Panc1 (cell line): ENCODE results near the gene FSHR. TPM values are rescaled to one million over a fixed set of nuclear protein-coding genes. Genes with fewer than 3 reads are reported as not detected.

Experiments used
- ATAC-seq: fragments of 200-7000 bp; cut with Tn5 transposase; 2 replicates; pipeline ENCODE4 v1.9.1; 2020; ENCODE audit warnings: mild to moderate bottlenecking, moderate library complexity
- BruUV-seq: library from RNA; stranded (reverse); fragments of 400-500 nt; replicated peaks from 2 replicates; lab custom pipeline; 2021; lab: Mats Ljungman, UMichigan
- CTCF ChIA-PET: fragments of 300-600 bp; sonication (Branson Sonifier 250); formaldehyde crosslinking; loops from one replicate; lab custom pipeline; 2022; ENCODE audit warnings: antibody characterized with exemption; lab: Charles Lee
- POLR2A ChIA-PET: fragments of 300-600 bp; sonication (Branson Sonifier 250); formaldehyde crosslinking; loops from one replicate; lab custom pipeline; 2022; ENCODE audit warnings: antibody characterized with exemption; lab: Charles Lee
- DNase-seq: peaks from one replicate; pipeline ENCODE4 v3.0.0-alpha.2; 2010; ENCODE audit warnings: low read depth, low spot score
- H3K27ac ChIP-seq: 2 replicates; pipeline ENCODE4 v1.5.1; 2011; ENCODE audit warnings: mild to moderate bottlenecking, low read length, inconsistent platforms
- H3K27me3 ChIP-seq: fragments of 200-500 bp; sonication (Bioruptor generic); 2 replicates; pipeline ENCODE4 v1.6.0; 2014; ENCODE audit warnings: low read length, inconsistent platforms; ENCODE audit not compliant: control insufficient read depth, insufficient read depth
- H3K36me3 ChIP-seq: fragments of 200-500 bp; sonication (Bioruptor generic); 2 replicates; pipeline ENCODE4 v1.5.1; 2014; ENCODE audit warnings: inconsistent platforms, mild to moderate bottlenecking, low read length, moderate library complexity; ENCODE audit not compliant: control insufficient read depth, insufficient read depth
- H3K4me1 ChIP-seq: 2 replicates; pipeline ENCODE4 v1.5.1; 2011; ENCODE audit warnings: inconsistent platforms, mild to moderate bottlenecking, low read length, moderate library complexity; ENCODE audit not compliant: control insufficient read depth, insufficient read depth
- H3K4me3 ChIP-seq, 2 experiments: 2 replicates each; pipeline ENCODE4 v1.5.1; 2011 to 2012; ENCODE audit warnings: low read depth in 2 of 2, low read length in 2 of 2, mild to moderate bottlenecking in 2 of 2, inconsistent platforms in 1 of 2, moderate library complexity in 1 of 2
- H3K9me3 ChIP-seq: fragments of 200-500 bp; sonication (Bioruptor generic); 2 replicates; pipeline ENCODE4 v1.5.1; 2014; ENCODE audit warnings: low read depth, mild to moderate bottlenecking, inconsistent platforms, low read length, moderate library complexity; ENCODE audit not compliant: control insufficient read depth, insufficient read depth
- POLR2AphosphoS5 ChIP-seq: IDR thresholded peaks from 2 replicates; pipeline ENCODE4 v1.6.1; 2012; ENCODE audit warnings: mild to moderate bottlenecking, low read depth, low read length, moderate library complexity
- SIN3A ChIP-seq: IDR thresholded peaks from 2 replicates; pipeline ENCODE4 v1.6.1; 2012; ENCODE audit warnings: low read depth, mild to moderate bottlenecking, low read length, moderate library complexity, borderline replicate concordance; ENCODE audit not compliant: insufficient read depth
- TCF7L2 ChIP-seq: IDR thresholded peaks from 2 replicates; pipeline ENCODE4 v1.6.1; 2011; ENCODE audit warnings: mild to moderate bottlenecking, low read depth, low read length, inconsistent platforms
- in situ Hi-C: cut with HindIII; loops from 2 replicates; pipeline ENCODE4 v1.10.0; 2016; ENCODE audit warnings: low sequenced_read_pairs, low pct_unique_long_range_greater_than_20kb
- intact Hi-C: fragments of 100-400 bp; cut with micrococcal nuclease; formaldehyde crosslinking; loops from one replicate; pipeline ENCODE4 v1.10.0; 2022; ENCODE audit not compliant: unreplicated experiment
- microRNA-seq: library from miRNA; unstranded; fragments of <30 nt; microRNA quantifications from one replicate; pipeline ENCODE4 v1.1.0, GENCODE V29; 2020; ENCODE audit not compliant: unreplicated experiment
- total RNA-seq: library from RNA; stranded (reverse); gene quantifications from one replicate; pipeline ENCODE4 v1.2.1, GENCODE V29; 2021; ENCODE audit not compliant: unreplicated experiment
- TF ChIP-seq, protein P1 (sequence below), 2 experiments: IDR thresholded peaks; 2 replicates each; pipeline ENCODE4 v1.6.1; 2011 to 2012; ENCODE audit warnings: low read depth in 2 of 2, control low read depth in 1 of 2, low read length in 1 of 2, mild to moderate bottlenecking in 1 of 2, moderate library complexity in 1 of 2; ENCODE audit not compliant: insufficient read depth in 1 of 2
- TF ChIP-seq, protein P2 (sequence below): fragments of 450-650 bp; IDR thresholded peaks from 2 replicates; pipeline ENCODE4 v1.5.1; 2017; ENCODE audit warnings: mild to moderate bottlenecking

Gene FSHR
- total RNA-seq, 1 experiment from 2014 or later: not detected

DNA sequence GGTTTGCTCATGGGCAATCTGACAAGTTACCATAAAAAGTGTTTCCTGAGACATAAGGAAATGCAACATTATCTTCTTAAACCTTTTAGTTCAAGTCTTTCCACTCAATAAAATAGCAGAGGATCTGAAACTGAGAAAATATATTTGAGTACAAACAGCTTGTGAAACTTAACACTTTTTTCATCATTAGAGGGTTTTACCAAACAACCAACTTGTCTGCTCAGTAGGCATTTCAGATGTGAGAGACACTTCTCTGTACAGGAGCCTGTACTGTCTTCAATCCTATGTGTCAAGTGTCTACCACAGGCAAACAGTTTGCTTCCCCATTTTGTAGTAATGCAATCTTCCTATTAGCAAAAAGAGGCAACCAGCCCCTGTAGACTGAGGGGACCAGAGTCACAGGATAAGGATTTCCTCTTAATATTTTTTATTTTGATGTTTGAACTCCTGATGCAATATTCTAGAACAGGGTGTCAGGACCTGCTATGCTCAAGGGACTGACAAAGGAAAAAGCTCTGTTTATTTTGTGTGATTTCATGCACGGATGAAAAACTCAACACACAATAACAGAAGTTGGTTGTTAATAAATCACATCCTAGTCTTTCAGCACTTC is 239.7 kb downstream of the FSHR start:
- CTCF ChIA-PET: no interaction called here
- DNase-seq: no peak
- TF ChIP-seq, protein P1, sequence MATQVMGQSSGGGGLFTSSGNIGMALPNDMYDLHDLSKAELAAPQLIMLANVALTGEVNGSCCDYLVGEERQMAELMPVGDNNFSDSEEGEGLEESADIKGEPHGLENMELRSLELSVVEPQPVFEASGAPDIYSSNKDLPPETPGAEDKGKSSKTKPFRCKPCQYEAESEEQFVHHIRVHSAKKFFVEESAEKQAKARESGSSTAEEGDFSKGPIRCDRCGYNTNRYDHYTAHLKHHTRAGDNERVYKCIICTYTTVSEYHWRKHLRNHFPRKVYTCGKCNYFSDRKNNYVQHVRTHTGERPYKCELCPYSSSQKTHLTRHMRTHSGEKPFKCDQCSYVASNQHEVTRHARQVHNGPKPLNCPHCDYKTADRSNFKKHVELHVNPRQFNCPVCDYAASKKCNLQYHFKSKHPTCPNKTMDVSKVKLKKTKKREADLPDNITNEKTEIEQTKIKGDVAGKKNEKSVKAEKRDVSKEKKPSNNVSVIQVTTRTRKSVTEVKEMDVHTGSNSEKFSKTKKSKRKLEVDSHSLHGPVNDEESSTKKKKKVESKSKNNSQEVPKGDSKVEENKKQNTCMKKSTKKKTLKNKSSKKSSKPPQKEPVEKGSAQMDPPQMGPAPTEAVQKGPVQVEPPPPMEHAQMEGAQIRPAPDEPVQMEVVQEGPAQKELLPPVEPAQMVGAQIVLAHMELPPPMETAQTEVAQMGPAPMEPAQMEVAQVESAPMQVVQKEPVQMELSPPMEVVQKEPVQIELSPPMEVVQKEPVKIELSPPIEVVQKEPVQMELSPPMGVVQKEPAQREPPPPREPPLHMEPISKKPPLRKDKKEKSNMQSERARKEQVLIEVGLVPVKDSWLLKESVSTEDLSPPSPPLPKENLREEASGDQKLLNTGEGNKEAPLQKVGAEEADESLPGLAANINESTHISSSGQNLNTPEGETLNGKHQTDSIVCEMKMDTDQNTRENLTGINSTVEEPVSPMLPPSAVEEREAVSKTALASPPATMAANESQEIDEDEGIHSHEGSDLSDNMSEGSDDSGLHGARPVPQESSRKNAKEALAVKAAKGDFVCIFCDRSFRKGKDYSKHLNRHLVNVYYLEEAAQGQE (IDR thresholded peaks at IDR 0.05; ENCODE audit: insufficient read depth in 1 of 2, low read depth in 2 of 2, low read length in 1 of 2): no peak
- TF ChIP-seq, protein P2, sequence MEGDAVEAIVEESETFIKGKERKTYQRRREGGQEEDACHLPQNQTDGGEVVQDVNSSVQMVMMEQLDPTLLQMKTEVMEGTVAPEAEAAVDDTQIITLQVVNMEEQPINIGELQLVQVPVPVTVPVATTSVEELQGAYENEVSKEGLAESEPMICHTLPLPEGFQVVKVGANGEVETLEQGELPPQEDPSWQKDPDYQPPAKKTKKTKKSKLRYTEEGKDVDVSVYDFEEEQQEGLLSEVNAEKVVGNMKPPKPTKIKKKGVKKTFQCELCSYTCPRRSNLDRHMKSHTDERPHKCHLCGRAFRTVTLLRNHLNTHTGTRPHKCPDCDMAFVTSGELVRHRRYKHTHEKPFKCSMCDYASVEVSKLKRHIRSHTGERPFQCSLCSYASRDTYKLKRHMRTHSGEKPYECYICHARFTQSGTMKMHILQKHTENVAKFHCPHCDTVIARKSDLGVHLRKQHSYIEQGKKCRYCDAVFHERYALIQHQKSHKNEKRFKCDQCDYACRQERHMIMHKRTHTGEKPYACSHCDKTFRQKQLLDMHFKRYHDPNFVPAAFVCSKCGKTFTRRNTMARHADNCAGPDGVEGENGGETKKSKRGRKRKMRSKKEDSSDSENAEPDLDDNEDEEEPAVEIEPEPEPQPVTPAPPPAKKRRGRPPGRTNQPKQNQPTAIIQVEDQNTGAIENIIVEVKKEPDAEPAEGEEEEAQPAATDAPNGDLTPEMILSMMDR: no peak
- no peak for TF ChIP-seq TCF7L2
- TF ChIP-seq SIN3A: no peak
- no peak for TF ChIP-seq POLR2AphosphoS5
- no peaks in the 10 kb centered on the region for H3K4me1 ChIP-seq
- no peak overlapping the region for H3K27ac ChIP-seq
- no peaks in the 10 kb centered on the region for H3K36me3 ChIP-seq
- intact Hi-C loops (no loop called here), in situ Hi-C loops (no loop called here)
- no peaks in the 10 kb centered on the region for H3K9me3 ChIP-seq
- POLR2A ChIA-PET: no interaction called here
- no peaks in the 10 kb centered on the region for H3K27me3 ChIP-seq
- no peak overlapping the region for H3K4me3 ChIP-seq
- no TSS peak for BruUV-seq
- no peak for ATAC-seq

Small RNA genes lying within 50 kb of the gene (microRNA-seq; reads per million reads assigned to microRNA genes)
- gene MIR548BA: not detected
